IMR-90 (cell line): ENCODE data around the gene SLC7A6. TPM values are rescaled to one million over a fixed set of nuclear protein-coding genes. Genes with fewer than 3 reads are reported as not detected.

Experiments used
- ATAC-seq: fragments of 200-7000 bp; cut with Tn5 transposase; 2 replicates; pipeline ENCODE4 v1.9.1; 2020; ENCODE audit warnings: low read depth, mild to moderate bottlenecking, moderate library complexity
- BruUV-seq: library from RNA; stranded (reverse); fragments of 400-500 nt; replicated peaks from 2 replicates; lab custom pipeline; 2021; lab: Mats Ljungman, UMichigan
- CTCF ChIA-PET: fragments of 300-600 bp; formaldehyde crosslinking; extraction: SDS; loops from one replicate; lab custom pipeline; 2021; ENCODE audit warnings: antibody characterized with exemption; lab: Yijun Ruan, JAX
- POLR2A ChIA-PET: fragments of 300-600 bp; sonication (Branson Sonifier 250); formaldehyde crosslinking; loops from one replicate; lab custom pipeline; 2022; ENCODE audit warnings: antibody characterized with exemption; ENCODE audit not compliant: unreplicated experiment; lab: Charles Lee
- DNase-seq: peaks from one replicate; pipeline ENCODE4 v3.0.0; 2013
- H2AFZ ChIP-seq: replicated peaks from 2 replicates; pipeline ENCODE3; 2013; ENCODE audit warnings: low read length, mild to moderate bottlenecking; ENCODE audit not compliant: poor library complexity
- H2AK5ac ChIP-seq: 2 replicates; pipeline ENCODE4 v1.6.1; 2013; ENCODE audit warnings: low read depth, low read length, inconsistent platforms
- H2AK9ac ChIP-seq: replicated peaks from 2 replicates; pipeline ENCODE3; 2013; ENCODE audit warnings: mild to moderate bottlenecking, low read depth, low read length, moderate library complexity; ENCODE audit not compliant: poor library complexity
- H2BK120ac ChIP-seq: 2 replicates; pipeline ENCODE4 v1.6.1; 2013; ENCODE audit warnings: low read depth, low read length, inconsistent platforms
- H2BK15ac ChIP-seq: 3 replicates; pipeline ENCODE4 v1.6.1; 2013; ENCODE audit warnings: low read depth, low read length, inconsistent platforms
- H2BK20ac ChIP-seq: 2 replicates; pipeline ENCODE4 v1.6.1; 2013; ENCODE audit warnings: low read depth, mild to moderate bottlenecking, inconsistent platforms, low read length, moderate library complexity
- H2BK5ac ChIP-seq: 2 replicates; pipeline ENCODE4 v1.6.1; 2013; ENCODE audit warnings: mild to moderate bottlenecking, low read depth, low read length, inconsistent platforms; ENCODE audit not compliant: poor library complexity, severe bottlenecking
- H3K14ac ChIP-seq: replicated peaks from 2 replicates; pipeline ENCODE4 v1.6.1; 2013; ENCODE audit warnings: low read depth, low read length, inconsistent platforms
- H3K18ac ChIP-seq: 2 replicates; pipeline ENCODE4 v1.6.1; 2013; ENCODE audit warnings: low read depth, low read length, control low read depth
- H3K23ac ChIP-seq: 2 replicates; pipeline ENCODE4 v1.6.1; 2013; ENCODE audit warnings: low read depth, low read length, inconsistent platforms
- H3K27ac ChIP-seq: 2 replicates; pipeline ENCODE4 v1.5.1; 2013; ENCODE audit warnings: mild to moderate bottlenecking, control low read depth, low read length; ENCODE audit not compliant: insufficient read depth
- H3K27me3 ChIP-seq: 2 replicates; pipeline ENCODE4 v1.6.1; 2013; ENCODE audit warnings: low read length; ENCODE audit not compliant: control insufficient read depth, insufficient read depth
- H3K36me3 ChIP-seq: 2 replicates; pipeline ENCODE4 v1.6.1; 2013; ENCODE audit warnings: low read length, mixed read lengths; ENCODE audit not compliant: control insufficient read depth, insufficient read depth
- H3K4ac ChIP-seq: 2 replicates; pipeline ENCODE4 v1.6.1; 2013; ENCODE audit warnings: low read depth, low read length, inconsistent platforms
- H3K4me1 ChIP-seq: 2 replicates; pipeline ENCODE4 v1.6.1; 2013; ENCODE audit warnings: low read length, mixed read lengths; ENCODE audit not compliant: control insufficient read depth, insufficient read depth
- H3K4me2 ChIP-seq: 2 replicates; pipeline ENCODE4 v1.6.1; 2013; ENCODE audit warnings: low read depth, mild to moderate bottlenecking, control low read depth, low read length, moderate library complexity
- H3K4me3 ChIP-seq: 2 replicates; pipeline ENCODE4 v1.5.1; 2013; ENCODE audit warnings: low read depth, mild to moderate bottlenecking, control low read depth, low read length, moderate library complexity; ENCODE audit not compliant: insufficient read depth
- H3K56ac ChIP-seq: 2 replicates; pipeline ENCODE4 v1.6.1; 2013; ENCODE audit warnings: low read length, inconsistent platforms; ENCODE audit not compliant: insufficient read depth; ENCODE audit errors: extremely low read depth
- H3K79me1 ChIP-seq, 2 experiments: 2 replicates each; pipeline ENCODE4 v1.6.1; 2013; ENCODE audit warnings: low read length in 2 of 2, inconsistent platforms in 1 of 2, low read depth in 1 of 2
- H3K9ac ChIP-seq: 2 replicates; pipeline ENCODE4 v1.6.1; 2013; ENCODE audit warnings: low read depth, low read length, control low read depth
- H3K9me1 ChIP-seq: 2 replicates; pipeline ENCODE4 v1.6.1; 2013; ENCODE audit warnings: low read length, inconsistent platforms; ENCODE audit not compliant: insufficient read depth
- H3K9me3 ChIP-seq: 2 replicates; pipeline ENCODE4 v1.6.1; 2013; ENCODE audit warnings: low read length; ENCODE audit not compliant: control insufficient read depth, insufficient read depth
- H4K20me1 ChIP-seq: 2 replicates; pipeline ENCODE4 v1.6.1; 2013; ENCODE audit warnings: low read length, inconsistent platforms; ENCODE audit not compliant: insufficient read depth
- H4K5ac ChIP-seq: 2 replicates; pipeline ENCODE4 v1.6.1; 2013; ENCODE audit warnings: mild to moderate bottlenecking, low read depth, low read length, control low read depth
- H4K8ac ChIP-seq, 2 experiments: 2 replicates each; pipeline ENCODE4 v1.6.1; 2013; ENCODE audit warnings: low read depth in 2 of 2, low read length in 2 of 2, control low read depth in 1 of 2, inconsistent platforms in 1 of 2
- H4K91ac ChIP-seq: 2 replicates; pipeline ENCODE4 v1.6.1; 2013; ENCODE audit warnings: low read depth, low read length, inconsistent platforms; ENCODE audit not compliant: insufficient read depth
- CEBPB ChIP-seq: IDR thresholded peaks from 2 replicates; pipeline ENCODE4 v1.6.1; 2012; ENCODE audit warnings: low read depth, low read length, improper control_type of control experiment
- CHD1 ChIP-seq: IDR thresholded peaks from 2 replicates; pipeline ENCODE4 v1.6.1; 2012; ENCODE audit warnings: low read depth, low read length, improper control_type of control experiment
- FOS ChIP-seq: fragments of 150-350 bp; IDR thresholded peaks from 2 replicates; pipeline ENCODE4 v1.6.1; 2016; ENCODE audit warnings: low read depth, low read length
- MAZ ChIP-seq: IDR thresholded peaks from 2 replicates; pipeline ENCODE4 v1.6.1; 2012; ENCODE audit warnings: low read depth, mild to moderate bottlenecking, low read length, improper control_type of control experiment, moderate library complexity, borderline replicate concordance
- MXI1 ChIP-seq: IDR thresholded peaks from 2 replicates; pipeline ENCODE4 v1.6.1; 2012; ENCODE audit warnings: low read depth, mild to moderate bottlenecking, low read length, moderate library complexity, borderline replicate concordance
- NFE2L2 ChIP-seq: fragments of 150-350 bp; IDR thresholded peaks from 2 replicates; pipeline ENCODE4 v1.6.1; 2016; ENCODE audit warnings: low read depth, mild to moderate bottlenecking, low read length
- POLR2A ChIP-seq: IDR thresholded peaks from 2 replicates; pipeline ENCODE4 v1.6.1; 2012; ENCODE audit warnings: mild to moderate bottlenecking, low read depth, low read length
- RAD21 ChIP-seq: IDR thresholded peaks from 2 replicates; pipeline ENCODE4 v1.6.1; 2012; ENCODE audit warnings: low read length, improper control_type of control experiment
- RCOR1 ChIP-seq: IDR thresholded peaks from 2 replicates; pipeline ENCODE4 v1.6.1; 2012; ENCODE audit warnings: mild to moderate bottlenecking, low read length, improper control_type of control experiment; ENCODE audit not compliant: insufficient replicate concordance
- RFX5 ChIP-seq: IDR thresholded peaks from 2 replicates; pipeline ENCODE4 v1.8.0; 2012; ENCODE audit warnings: low read depth, mild to moderate bottlenecking, low read length, moderate library complexity
- SMC3 ChIP-seq: fragments of 150-350 bp; IDR thresholded peaks from 2 replicates; pipeline ENCODE4 v1.6.1; 2016; ENCODE audit warnings: low read depth, mild to moderate bottlenecking, antibody characterized with exemption, low read length, moderate library complexity
- WGBS, 2 experiments: methylation state at CpG; one replicate each; pipeline versions ENCODE4 v1.1.5 to v1.1.7; 2013; ENCODE audit warnings: missing lambda C conversion rate in 2 of 2; ENCODE audit not compliant: insufficient read length in 1 of 2; ENCODE audit errors: extremely low coverage in 2 of 2; 5-methylcytosine and 5-hydroxymethylcytosine counted together
- dilution Hi-C: fragments of 300-500 bp; cut with HindIII; formaldehyde crosslinking; loops from one replicate; pipeline ENCODE4 v1.14.3; 2018; ENCODE audit warnings: low sequenced_read_pairs; ENCODE audit not compliant: unreplicated experiment
- in situ Hi-C: fragments of 300-500 bp; cut with MboI; formaldehyde crosslinking; loops from 3 replicates; pipeline ENCODE4 v1.14.3; 2019; ENCODE audit warnings: low sequenced_read_pairs, inconsistent platforms, mixed read lengths
- intact Hi-C: fragments of 100-400 bp; cut with micrococcal nuclease; formaldehyde crosslinking; loops from 2 replicates; pipeline ENCODE4 v1.10.0; 2022
- polyA plus RNA-seq, 3 experiments: library from polyadenylated mRNA; depleted of rRNA; stranded (reverse); fragments of >200 nt; gene quantifications; 2 replicates each; pipeline ENCODE4 v1.2.3, GENCODE V29; 2012; ENCODE audit warnings: low replicate concordance in 1 of 3
- total RNA-seq: library from RNA; depleted of rRNA; stranded (reverse); fragments of >200 nt; gene quantifications from 2 replicates; pipeline ENCODE4 v1.2.3, GENCODE V29; 2012
- TF ChIP-seq, protein P1 (sequence below): fragments of 150-350 bp; IDR thresholded peaks from 2 replicates; pipeline ENCODE4 v1.6.1; 2016; ENCODE audit warnings: low read depth, mild to moderate bottlenecking, low read length, moderate library complexity, borderline replicate concordance

The SLC7A6 gene
- total and polyA plus RNA-seq, 2 of the 4 experiments (the other 2 are of a cell fraction), result 29.4 to 36.1 TPM

DNA sequence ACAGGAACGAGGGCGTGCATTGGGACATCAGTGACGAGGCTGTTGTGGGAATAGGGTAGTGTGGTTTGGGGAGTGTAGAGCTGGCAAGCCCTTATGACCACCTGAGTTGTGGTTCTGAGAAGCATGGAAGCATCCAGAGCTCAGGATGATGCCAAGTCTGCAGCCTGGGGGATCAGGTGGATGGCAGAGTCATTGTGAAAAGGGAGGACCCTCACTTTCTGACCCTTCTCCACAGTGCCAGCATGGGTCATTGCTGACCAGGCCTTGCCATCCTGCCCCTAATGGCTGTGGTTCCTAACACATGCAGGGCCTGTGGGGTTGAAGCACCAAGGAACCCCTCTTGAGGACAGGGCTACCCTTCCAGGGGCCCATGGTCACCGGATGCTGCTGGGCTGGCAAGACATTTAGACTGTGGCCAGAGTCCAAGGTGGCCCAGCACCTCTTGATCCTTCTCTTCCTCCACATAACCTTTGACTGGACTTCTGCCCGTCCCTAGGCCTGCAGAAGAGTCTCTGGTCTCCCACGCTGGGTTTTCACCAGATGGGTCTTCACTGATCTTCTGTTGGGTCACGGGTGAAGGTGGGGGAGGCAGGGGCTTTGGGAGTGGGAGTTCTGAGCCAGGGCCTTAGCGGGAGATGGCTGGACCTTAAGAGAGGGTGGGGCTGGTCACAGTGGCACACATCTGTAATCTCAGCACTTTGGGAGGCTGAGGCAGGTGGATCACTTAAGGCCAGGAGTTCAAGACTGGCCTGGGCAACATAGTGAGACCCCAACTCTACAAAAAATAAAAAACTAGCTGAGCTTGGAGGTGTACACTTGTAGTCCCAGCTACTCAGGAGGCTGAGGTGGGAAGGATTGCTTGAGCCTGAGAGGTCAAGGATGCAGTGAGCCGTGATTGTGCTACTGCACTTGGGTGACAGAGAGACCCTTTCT, 21.1 kb upstream of the SLC7A6 start (continued):
- TF ChIP-seq, protein P1, sequence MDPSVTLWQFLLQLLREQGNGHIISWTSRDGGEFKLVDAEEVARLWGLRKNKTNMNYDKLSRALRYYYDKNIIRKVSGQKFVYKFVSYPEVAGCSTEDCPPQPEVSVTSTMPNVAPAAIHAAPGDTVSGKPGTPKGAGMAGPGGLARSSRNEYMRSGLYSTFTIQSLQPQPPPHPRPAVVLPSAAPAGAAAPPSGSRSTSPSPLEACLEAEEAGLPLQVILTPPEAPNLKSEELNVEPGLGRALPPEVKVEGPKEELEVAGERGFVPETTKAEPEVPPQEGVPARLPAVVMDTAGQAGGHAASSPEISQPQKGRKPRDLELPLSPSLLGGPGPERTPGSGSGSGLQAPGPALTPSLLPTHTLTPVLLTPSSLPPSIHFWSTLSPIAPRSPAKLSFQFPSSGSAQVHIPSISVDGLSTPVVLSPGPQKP, result no peak
- no peak for TF ChIP-seq POLR2A

DNA sequence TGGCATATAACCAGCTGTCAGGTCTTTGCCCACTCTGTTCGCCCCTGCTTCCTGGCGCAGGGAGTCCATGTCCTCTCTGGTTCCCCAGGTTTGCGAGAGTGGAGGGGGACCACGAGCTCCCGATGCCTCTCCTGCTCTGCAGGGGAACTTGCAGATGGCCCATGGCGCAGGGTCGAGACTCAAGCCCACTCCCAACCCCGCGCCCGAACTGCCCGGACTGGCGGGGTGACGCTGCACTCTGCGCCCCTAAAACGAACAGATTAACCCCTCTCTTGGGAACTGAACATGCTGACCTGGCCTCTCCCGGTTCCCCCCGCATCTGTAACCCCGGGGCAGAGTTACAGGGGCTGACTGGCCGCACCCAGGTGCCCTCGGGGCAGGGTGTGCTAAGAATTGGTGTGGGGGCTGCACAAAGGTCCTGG, 19.8 kb upstream of the SLC7A6 start:
- Histone ChIP-seq H3K9ac (peak overlapping the region; percentile 63), H2AK5ac (peak overlapping the region; percentile 77), H2BK15ac (no peak overlapping the region), H3K4me2 (peak overlapping the region; percentile 84), H4K91ac (peak overlapping the region; percentile 40; the same call in 1 of the 2 replicates), H3K4ac (peak overlapping the region; percentile 91), H2BK5ac (peak overlapping the region; percentile 63), H4K5ac (peak overlapping the region; percentile 39; the same call in 1 of the 2 replicates), H3K79me1 (peaks cover 30 to 49% of the 10 kb centered on the region in 2 experiments), H2AFZ (peak overlapping the region; percentile 98), H3K14ac (peak overlapping the region; percentile 93), H3K9me3 (no peaks in the 10 kb centered on the region), H3K18ac (peak overlapping the region; percentile 25; the same call in 1 of the 2 replicates), H3K27me3 (no peaks in the 10 kb centered on the region), H3K9me1 (peaks cover 27% of the 10 kb centered on the region), H3K36me3 (peaks cover 3% of the 10 kb centered on the region), H2BK120ac (no peak overlapping the region; the same call in 1 of the 2 replicates), H3K4me3 (peak overlapping the region; percentile 86), H3K4me1 (peaks cover 14% of the 10 kb centered on the region), H3K23ac (peak overlapping the region; percentile 50; the same call in 1 of the 2 replicates), H2BK20ac (no peak overlapping the region), H4K20me1 (no peaks in the 10 kb centered on the region), H2AK9ac (peak overlapping the region; percentile 96), H3K56ac (peak overlapping the region; percentile 7; the same call in 1 of the 2 replicates), H4K8ac (peak overlapping the region; percentile 5 to 81; a peak in 2 of 4 replicates), H3K27ac (peak overlapping the region; percentile 51)
- intact Hi-C loops, result no loop called here
- no peak for ATAC-seq
- dilution Hi-C loops, result no loop called here
- ChIA-PET CTCF (no interaction called here), POLR2A (interaction anchor here (1.0 kb wide), 1 partner anchor 66 kb away, joined by 3 read pairs; the partner anchor contains the start of genes PRMT7 and SLC7A6OS)
- DNase-seq, result no peak
- BruUV-seq, result no TSS peak
- in situ Hi-C loops, result no loop called here
- WGBS, 2 experiments, result 9% methylated on average over 14 of the region's 20 CpGs; no CpG with 5 or more reads in 1 of the 2 experiments
- TF ChIP-seq CEBPB (no peak), FOS (no peak), RFX5 (no peak), NFE2L2 (no peak), POLR2A (no peak), RAD21 (no peak), MXI1 (no peak), RCOR1 (no peak), CHD1 (no peak), MAZ (no peak), SMC3 (no peak)
- TF ChIP-seq, protein P1, result no peak
